B cell (primary cell): Measurements from ENCODE around the gene CIAO2B. TPM values are rescaled to one million over a fixed set of nuclear protein-coding genes. Genes with fewer than 3 reads are reported as not detected.

ENCODE experiments used
- ATAC-seq: fragments of 200-7000 bp; cut with Tn5 transposase; one replicate; pipeline ENCODE4 v1.10.0; 2021; ENCODE audit warnings: low read depth, mild to moderate bottlenecking, moderate number of reproducible peaks, moderate library complexity
- CTCF ChIA-PET: fragments of 350-600 bp; sonication (Branson Sonifier 250); formaldehyde crosslinking; loops from one replicate; lab custom pipeline; 2021; ENCODE audit warnings: antibody characterized with exemption, inconsistent platforms; lab: Charles Lee
- POLR2A ChIA-PET: fragments of 350-600 bp; sonication (Branson Sonifier 250); formaldehyde crosslinking; loops from one replicate; lab custom pipeline; 2021; ENCODE audit warnings: antibody characterized with exemption; lab: Charles Lee
- DNase-seq: peaks from one replicate; pipeline ENCODE4 v3.0.0; 2013
- H2AFZ ChIP-seq: 2 replicates; pipeline ENCODE4 v1.6.1; 2012; ENCODE audit warnings: mild to moderate bottlenecking, low read depth, low read length; ENCODE audit not compliant: insufficient read depth, poor library complexity, severe bottlenecking
- H3K27ac ChIP-seq, 2 donors: 1 replicate in 1 of 2; 2 replicates in 1 of 2; pipeline ENCODE4 v1.5.1; 2012 to 2013; ENCODE audit warnings: low read length in 2 of 2, mild to moderate bottlenecking in 2 of 2, moderate library complexity in 1 of 2
- H3K27me3 ChIP-seq, 4 experiments: fragments of 200-600 bp in 1 of 4; sonication (generic) in 1 of 4; replicated peaks in 1 of 4; 1 replicate in 2 of 4; 2 replicates in 2 of 4; pipeline versions ENCODE4 v1.6.1 to v1.7.0; 2013 to 2016; ENCODE audit warnings: low read length in 3 of 4, mild to moderate bottlenecking in 2 of 4, mixed read lengths in 1 of 4, moderate library complexity in 1 of 4; ENCODE audit not compliant: insufficient read depth in 4 of 4, control insufficient read depth in 3 of 4; ENCODE audit errors: control extremely low read depth in 1 of 4
- H3K36me3 ChIP-seq, 2 experiments: replicated peaks in 1 of 2; 1 replicate in 1 of 2; 2 replicates in 1 of 2; pipeline versions ENCODE4 v1.6.1 to v1.7.1; 2013; ENCODE audit warnings: low read length in 1 of 2; ENCODE audit not compliant: insufficient read depth in 2 of 2, control insufficient read depth in 1 of 2; ENCODE audit errors: control extremely low read depth in 1 of 2, extremely low read depth in 1 of 2
- H3K4me1 ChIP-seq, 2 donors: fragments of 200-600 bp in 1 of 2; sonication (generic) in 1 of 2; 1 replicate in 1 of 2; 2 replicates in 1 of 2; pipeline versions ENCODE4 v1.5.1 to v1.6.1; 2013 to 2017; ENCODE audit warnings: low read length in 2 of 2; ENCODE audit not compliant: control insufficient read depth in 2 of 2, insufficient read depth in 2 of 2
- H3K4me2 ChIP-seq: replicated peaks from 2 replicates; pipeline ENCODE3; 2012; ENCODE audit warnings: mild to moderate bottlenecking, low read depth, low read length; ENCODE audit not compliant: poor library complexity, severe bottlenecking
- H3K4me3 ChIP-seq, 5 experiments: fragments of 200-600 bp in 1 of 5; sonication (generic) in 1 of 5; 1 replicate in 3 of 5; 2 replicates in 2 of 5; pipeline versions ENCODE4 v1.5.1 to v1.7.0; 2011 to 2016; ENCODE audit warnings: low read length in 4 of 5, mild to moderate bottlenecking in 4 of 5, low read depth in 2 of 5, control low read depth in 1 of 5, moderate library complexity in 1 of 5; ENCODE audit not compliant: insufficient read depth in 1 of 5; ENCODE audit errors: control extremely low read depth in 1 of 5, extremely low read depth in 1 of 5
- H3K79me2 ChIP-seq: fragments of 200-600 bp; sonication (generic); one replicate; pipeline ENCODE4 v1.6.0; 2016; ENCODE audit warnings: low read length; ENCODE audit not compliant: control insufficient read depth, insufficient read depth
- H3K9ac ChIP-seq: fragments of 200-600 bp; sonication (generic); 2 replicates; pipeline ENCODE4 v1.6.1; 2017; ENCODE audit warnings: mild to moderate bottlenecking, low read length, moderate library complexity
- H3K9me3 ChIP-seq, 3 donors: one replicate each; pipeline versions ENCODE4 v1.6.1 to v1.7.1; 2013; ENCODE audit warnings: low read length in 2 of 3; ENCODE audit not compliant: control insufficient read depth in 2 of 3, insufficient read depth in 1 of 3; ENCODE audit errors: control extremely low read depth in 1 of 3
- H4K20me1 ChIP-seq: 2 replicates; pipeline ENCODE4 v1.6.0; 2012; ENCODE audit warnings: mild to moderate bottlenecking, low read length; ENCODE audit not compliant: insufficient read depth, control insufficient read depth, poor library complexity, severe bottlenecking
- H3K27ac Mint-ChIP-seq: one replicate; pipeline ENCODE4 v1.8.0; 2021; ENCODE audit warnings: mixed read lengths
- H3K27me3 Mint-ChIP-seq: one replicate; pipeline ENCODE4 v1.8.0; 2021; ENCODE audit warnings: mixed read lengths
- H3K4me1 Mint-ChIP-seq: one replicate; pipeline ENCODE4 v1.8.0; 2021; ENCODE audit warnings: mixed read lengths
- H3K4me3 Mint-ChIP-seq: one replicate; pipeline ENCODE4 v1.8.0; 2021; ENCODE audit warnings: mixed read lengths
- H3K9me3 Mint-ChIP-seq: one replicate; pipeline ENCODE4 v1.8.0; 2022; ENCODE audit warnings: mixed read lengths; ENCODE audit not compliant: insufficient read depth
- EZH2 ChIP-seq: IDR thresholded peaks from 2 replicates; pipeline ENCODE4 v1.6.1; 2012; ENCODE audit warnings: borderline replicate concordance, low read depth, mild to moderate bottlenecking, moderate library complexity, low read length; ENCODE audit not compliant: insufficient read depth, poor library complexity, severe bottlenecking
- WGBS: methylation state at CpG from one replicate; pipeline ENCODE4 v1.1.5; 2013; ENCODE audit warnings: missing lambda C conversion rate; ENCODE audit not compliant: insufficient coverage; 5-methylcytosine and 5-hydroxymethylcytosine counted together
- intact Hi-C: fragments of 100-400 bp; cut with micrococcal nuclease; formaldehyde crosslinking; loops from one replicate; pipeline ENCODE4 v1.10.0; 2022
- polyA plus RNA-seq: library from polyadenylated mRNA; depleted of rRNA; stranded (reverse); fragments of >200 nt; gene quantifications from 2 replicates; pipeline ENCODE4 v1.2.3, GENCODE V29; 2012
- total RNA-seq, 2 donors: library from RNA; stranded (reverse); fragments of 120-200 nt in 1 of 2; gene quantifications; 1 replicate in 1 of 2; 2 replicates in 1 of 2; pipeline versions ENCODE4 v1.2.3 to v1.2.4, GENCODE V29; 2013 to 2022
- TF ChIP-seq, protein P1 (sequence below): fragments of 200-600 bp; IDR thresholded peaks from one replicate; pipeline ENCODE4 v1.8.0; 2022; ENCODE audit warnings: antibody characterized with exemption, mild to moderate bottlenecking

Gene CIAO2B
- total and polyA plus RNA-seq, 2 donors (not counting 1 experiment from before 2014, with no cell fraction given): 60.6 to 159 TPM

DNA sequence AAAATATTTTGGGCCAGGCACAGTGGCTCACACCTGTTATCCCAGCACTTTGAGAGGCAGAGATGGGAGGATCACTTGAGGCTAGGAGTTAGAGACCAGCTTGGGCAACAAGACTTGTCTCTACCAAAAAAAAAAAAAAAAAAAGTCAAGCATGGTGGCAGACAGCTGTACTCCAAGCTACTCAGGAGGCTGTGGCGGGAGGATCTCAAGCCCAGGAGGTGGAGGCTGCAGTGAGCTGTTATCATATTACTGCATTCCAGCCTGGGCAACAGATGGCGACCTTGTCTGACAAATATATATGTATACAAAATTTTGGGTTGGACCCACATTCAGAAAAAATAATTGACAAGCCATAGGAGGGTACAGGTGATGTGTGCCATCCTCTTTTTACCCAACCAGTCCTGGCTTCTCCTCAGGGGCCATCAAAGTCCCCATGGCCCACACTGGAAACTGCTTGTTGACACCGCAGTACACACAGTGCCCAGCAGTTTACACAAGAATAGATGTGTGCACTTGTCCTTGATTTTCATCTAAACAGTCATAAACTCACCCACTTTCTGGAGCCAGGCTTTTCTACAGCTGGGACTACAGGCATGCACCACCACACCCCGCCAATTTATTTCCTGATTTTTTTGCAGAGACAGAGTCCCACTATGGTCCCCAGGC lies 2.8 kb upstream of the CIAO2B start:
- intact Hi-C loops: no loop called here
- 93% methylated on average over 2 of the region's 4 CpGs for WGBS
- POLR2A ChIA-PET: no interaction called here
- DNase-seq (no peak), ATAC-seq (no peak)
- H3K79me2 ChIP-seq: peaks cover 26% of the 10 kb centered on the region
- H3K4me2 ChIP-seq: no peak overlapping the region
- peaks cover 24 to 33% of the 10 kb centered on the region in 2 donors for H3K4me1 ChIP-seq
- no peaks in the 10 kb centered on the region for H3K27me3 ChIP-seq
- no peaks in the 10 kb centered on the region for H3K27me3 Mint-ChIP-seq
- no peak overlapping the region for H2AFZ ChIP-seq
- peaks cover 0 to 36% of the 10 kb centered on the region in 2 experiments for H3K36me3 ChIP-seq
- CTCF ChIA-PET: interaction anchor here (0.6 to 0.8 kb wide), 2 partner anchors 36 to 956 kb away, joined by 3 read pairs; partner anchors contain the start of gene PSKH1
- H3K9me3 Mint-ChIP-seq: no peaks in the 10 kb centered on the region
- H3K4me3 Mint-ChIP-seq: peak overlapping the region; percentile 99
- no peak for TF ChIP-seq EZH2
- H3K27ac ChIP-seq: no peak overlapping the region
- no peaks in the 10 kb centered on the region for H3K9me3 ChIP-seq
- H3K4me1 Mint-ChIP-seq: peaks cover 49% of the 10 kb centered on the region
- H4K20me1 ChIP-seq: peaks cover 14% of the 10 kb centered on the region
- H3K9ac ChIP-seq: no peak overlapping the region
- H3K4me3 ChIP-seq: no peak overlapping the region
- H3K27ac Mint-ChIP-seq: peak overlapping the region; percentile 50

DNA sequence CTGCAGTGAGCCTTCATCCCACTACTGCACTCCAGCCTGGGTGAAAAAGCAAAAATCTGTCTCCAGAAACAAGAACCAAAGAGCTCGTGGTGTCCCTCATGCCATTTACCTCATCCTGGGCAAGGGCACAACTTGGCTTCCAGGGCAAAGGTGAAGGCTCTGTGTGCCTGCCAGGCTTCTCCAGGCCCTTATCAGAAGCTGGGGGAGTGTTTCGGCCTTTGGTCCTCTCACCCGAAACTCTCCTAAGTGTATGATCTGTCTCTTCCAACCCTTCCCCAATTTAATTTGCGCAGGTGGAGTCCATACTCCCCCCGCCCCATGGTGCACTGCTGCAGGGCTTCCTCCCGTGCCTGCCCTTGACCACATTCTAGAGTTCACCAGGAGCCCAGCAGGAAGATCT lies 2.3 kb upstream of the CIAO2B start:
- Mint-ChIP-seq H3K27ac (peak overlapping the region; percentile 50), H3K27me3 (no peaks in the 10 kb centered on the region), H3K9me3 (no peaks in the 10 kb centered on the region), H3K4me1 (peaks cover 54% of the 10 kb centered on the region), H3K4me3 (peak overlapping the region; percentile 99)
- Histone ChIP-seq H2AFZ (no peak overlapping the region), H4K20me1 (peaks cover 14% of the 10 kb centered on the region), H3K4me1 (peaks cover 24 to 33% of the 10 kb centered on the region in 2 donors), H3K9me3 (no peaks in the 10 kb centered on the region), H3K36me3 (peaks cover 0 to 34% of the 10 kb centered on the region in 2 experiments), H3K27me3 (no peaks in the 10 kb centered on the region), H3K9ac (no peak overlapping the region), H3K27ac (no peak overlapping the region), H3K79me2 (peaks cover 26% of the 10 kb centered on the region), H3K4me2 (no peak overlapping the region), H3K4me3 (no peak overlapping the region)
- ChIA-PET CTCF (interaction anchor here (0.8 kb wide), 1 partner anchor 35 kb away, joined by 3 read pairs; no protein-coding TSS in a partner anchor), POLR2A (no interaction called here)
- no peak for ATAC-seq
- no peak for DNase-seq
- TF ChIP-seq, protein P1, sequence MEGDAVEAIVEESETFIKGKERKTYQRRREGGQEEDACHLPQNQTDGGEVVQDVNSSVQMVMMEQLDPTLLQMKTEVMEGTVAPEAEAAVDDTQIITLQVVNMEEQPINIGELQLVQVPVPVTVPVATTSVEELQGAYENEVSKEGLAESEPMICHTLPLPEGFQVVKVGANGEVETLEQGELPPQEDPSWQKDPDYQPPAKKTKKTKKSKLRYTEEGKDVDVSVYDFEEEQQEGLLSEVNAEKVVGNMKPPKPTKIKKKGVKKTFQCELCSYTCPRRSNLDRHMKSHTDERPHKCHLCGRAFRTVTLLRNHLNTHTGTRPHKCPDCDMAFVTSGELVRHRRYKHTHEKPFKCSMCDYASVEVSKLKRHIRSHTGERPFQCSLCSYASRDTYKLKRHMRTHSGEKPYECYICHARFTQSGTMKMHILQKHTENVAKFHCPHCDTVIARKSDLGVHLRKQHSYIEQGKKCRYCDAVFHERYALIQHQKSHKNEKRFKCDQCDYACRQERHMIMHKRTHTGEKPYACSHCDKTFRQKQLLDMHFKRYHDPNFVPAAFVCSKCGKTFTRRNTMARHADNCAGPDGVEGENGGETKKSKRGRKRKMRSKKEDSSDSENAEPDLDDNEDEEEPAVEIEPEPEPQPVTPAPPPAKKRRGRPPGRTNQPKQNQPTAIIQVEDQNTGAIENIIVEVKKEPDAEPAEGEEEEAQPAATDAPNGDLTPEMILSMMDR: no peak
- TF ChIP-seq EZH2: no peak
- intact Hi-C loops: no loop called here
- WGBS: 98% methylated on average over 5 of the region's 6 CpGs
